ENCODE data around the gene NDUFB10. TPM values are rescaled to one million over a fixed set of nuclear protein-coding genes. Genes with fewer than 3 reads are reported as not detected.

Gene NDUFB10
- total and polyA plus RNA-seq, 9 donors, result 81.5 to 176 (median 106) TPM

DNA sequence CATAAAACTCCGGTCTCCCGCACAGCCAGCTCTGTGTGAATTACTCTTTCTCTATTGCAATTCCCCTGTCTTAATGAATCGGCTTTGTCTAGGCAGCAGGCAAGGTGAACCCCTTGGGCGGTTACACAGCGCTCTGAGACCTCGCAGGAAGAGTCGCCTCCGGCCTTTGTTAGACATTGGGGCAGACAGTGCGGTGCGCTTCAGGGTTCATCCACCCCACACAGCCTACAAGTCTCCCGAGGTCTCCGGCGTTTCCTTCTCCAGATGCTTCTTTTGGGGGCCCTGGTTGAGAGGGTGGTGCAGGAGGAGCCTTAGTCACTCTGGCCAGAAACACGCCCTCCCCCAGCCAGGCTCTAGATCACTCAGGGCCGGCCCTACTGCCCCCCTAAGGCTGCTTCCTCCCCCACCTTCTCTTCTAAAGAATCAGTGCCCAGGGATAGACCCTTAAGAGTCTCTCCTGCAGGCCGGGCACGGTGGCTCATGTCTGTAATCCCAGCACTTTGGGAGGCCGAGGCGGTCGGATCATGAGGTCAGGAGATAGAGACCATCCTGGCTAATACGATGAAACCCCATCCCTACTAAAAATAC, 14.6 kb upstream of the NDUFB10 start:
- intact Hi-C loops (cut with DNase I), result no loop called here
- TF ChIP-seq, protein P1, sequence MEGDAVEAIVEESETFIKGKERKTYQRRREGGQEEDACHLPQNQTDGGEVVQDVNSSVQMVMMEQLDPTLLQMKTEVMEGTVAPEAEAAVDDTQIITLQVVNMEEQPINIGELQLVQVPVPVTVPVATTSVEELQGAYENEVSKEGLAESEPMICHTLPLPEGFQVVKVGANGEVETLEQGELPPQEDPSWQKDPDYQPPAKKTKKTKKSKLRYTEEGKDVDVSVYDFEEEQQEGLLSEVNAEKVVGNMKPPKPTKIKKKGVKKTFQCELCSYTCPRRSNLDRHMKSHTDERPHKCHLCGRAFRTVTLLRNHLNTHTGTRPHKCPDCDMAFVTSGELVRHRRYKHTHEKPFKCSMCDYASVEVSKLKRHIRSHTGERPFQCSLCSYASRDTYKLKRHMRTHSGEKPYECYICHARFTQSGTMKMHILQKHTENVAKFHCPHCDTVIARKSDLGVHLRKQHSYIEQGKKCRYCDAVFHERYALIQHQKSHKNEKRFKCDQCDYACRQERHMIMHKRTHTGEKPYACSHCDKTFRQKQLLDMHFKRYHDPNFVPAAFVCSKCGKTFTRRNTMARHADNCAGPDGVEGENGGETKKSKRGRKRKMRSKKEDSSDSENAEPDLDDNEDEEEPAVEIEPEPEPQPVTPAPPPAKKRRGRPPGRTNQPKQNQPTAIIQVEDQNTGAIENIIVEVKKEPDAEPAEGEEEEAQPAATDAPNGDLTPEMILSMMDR (IDR thresholded peaks at IDR 0.05), result no peak
- TF ChIP-seq POLR2A (IDR thresholded peaks at IDR 0.05), result no peak
- TF ChIP-seq EP300 (IDR thresholded peaks at IDR 0.05), result no peak
- H3K4me1 ChIP-seq (ENCODE audit: insufficient read depth), result peaks cover 4% of the 10 kb centered on the region
- no peaks in the 10 kb centered on the region for H3K36me3 ChIP-seq
- WGBS, 3 donors, result 91 to 93% (median 92%) methylated on average over 21 of the region's 21 CpGs
- no peak overlapping the region for H3K4me3 ChIP-seq
- no peak overlapping the region for H3K27ac ChIP-seq
- no peaks in the 10 kb centered on the region for H3K9me3 ChIP-seq
- H3K27me3 ChIP-seq, result no peaks in the 10 kb centered on the region
- no peak for DNase-seq

DNA sequence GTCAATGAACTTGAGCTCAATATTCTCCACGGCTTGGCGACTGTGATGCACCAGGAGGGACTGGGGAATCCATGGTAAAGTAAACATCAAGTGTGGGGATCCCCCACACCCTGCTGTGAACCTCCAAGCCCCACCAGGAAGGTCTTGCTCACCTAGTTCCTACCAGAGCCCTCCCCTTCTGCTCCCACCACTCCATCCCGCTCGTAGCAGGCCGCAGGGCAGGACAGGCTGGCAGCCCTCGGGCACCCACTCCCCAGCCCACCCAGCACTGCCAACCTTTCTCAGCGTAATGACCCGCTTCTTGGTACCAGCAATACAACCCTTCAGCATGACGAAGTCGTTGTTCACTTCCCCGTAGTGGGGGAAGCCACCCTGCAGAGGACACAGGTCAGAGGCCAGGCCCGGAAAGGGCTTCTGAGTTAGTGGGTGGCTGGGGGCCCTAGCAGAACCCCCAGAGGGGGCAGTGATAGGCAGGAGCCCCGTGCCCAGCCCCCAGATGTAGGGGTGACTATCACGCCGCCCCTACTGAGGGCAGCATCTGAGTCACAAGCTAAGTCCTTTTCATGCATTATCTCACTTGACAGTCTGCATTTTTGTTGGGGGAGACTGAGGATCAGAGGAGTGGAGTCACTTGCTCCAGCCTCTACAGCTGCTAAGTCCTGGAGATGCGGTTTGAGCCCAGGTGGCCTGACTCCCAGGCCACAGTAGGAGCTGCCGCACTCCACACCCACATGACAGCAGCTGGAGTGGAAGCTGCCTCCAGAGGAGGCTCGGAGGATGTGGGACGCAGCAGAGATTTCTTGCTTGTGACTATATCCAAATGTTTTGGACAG, 13.6 kb upstream of the NDUFB10 start:
- no peaks in the 10 kb centered on the region for H3K9me3 ChIP-seq
- intact Hi-C loops (cut with DNase I), result no loop called here
- no peaks in the 10 kb centered on the region for H3K36me3 ChIP-seq
- no peak overlapping the region for H3K27ac ChIP-seq
- TF ChIP-seq EP300 (IDR thresholded peaks at IDR 0.05) (no peak), POLR2A (IDR thresholded peaks at IDR 0.05) (no peak)
- TF ChIP-seq, protein P1 (IDR thresholded peaks at IDR 0.05), result no peak
- 82 to 86% (median 85%) methylated on average over 19 of the region's 19 CpGs for WGBS, 3 donors
- no peaks in the 10 kb centered on the region for H3K27me3 ChIP-seq
- H3K4me3 ChIP-seq, result no peak overlapping the region
- no peak for DNase-seq
- peaks cover 4% of the 10 kb centered on the region for H3K4me1 ChIP-seq (ENCODE audit: insufficient read depth)

DNA sequence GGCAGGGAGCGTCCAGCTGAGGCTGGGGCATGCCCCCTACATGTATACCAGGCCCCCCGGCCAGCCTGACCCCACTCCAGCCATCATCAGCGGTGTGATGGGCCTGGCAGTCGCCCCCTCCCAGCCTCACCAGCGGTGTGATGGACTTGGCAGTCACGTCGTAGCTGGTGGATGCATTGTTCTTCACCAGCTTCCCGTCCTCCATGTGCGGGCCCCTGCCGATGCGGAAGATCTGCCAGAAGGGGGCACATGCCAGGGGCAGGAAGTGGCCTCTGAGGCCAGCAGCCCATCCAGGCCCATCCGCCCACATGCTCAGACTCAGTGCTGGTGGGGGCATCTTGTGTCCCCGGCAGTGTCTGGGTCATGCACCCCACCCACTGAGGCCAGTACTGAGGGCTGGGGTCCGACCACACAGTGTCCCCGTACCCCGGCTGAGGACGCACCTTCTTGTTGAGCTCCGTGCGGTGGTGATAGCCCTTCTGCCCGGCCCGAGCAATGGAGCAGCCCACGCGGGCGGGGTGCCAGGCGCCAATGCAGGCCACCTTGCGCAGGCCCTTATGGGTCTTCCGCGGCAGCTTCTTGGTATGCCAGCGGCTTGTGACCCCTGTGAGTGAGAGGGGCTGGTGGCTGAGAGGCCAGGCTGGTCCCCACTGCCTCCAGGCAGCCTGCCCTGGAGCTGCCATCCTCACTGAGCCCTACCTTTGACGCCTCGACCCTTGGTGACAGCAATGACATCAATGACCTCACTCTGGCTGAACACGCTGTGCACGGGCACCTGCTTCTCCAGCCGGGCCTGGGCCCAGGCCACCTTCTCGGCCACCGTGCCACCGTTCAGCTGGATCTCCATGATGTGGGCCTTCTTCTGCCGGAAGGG, 12.6 kb upstream of the NDUFB10 start:
- Histone ChIP-seq H3K36me3 (no peaks in the 10 kb centered on the region), H3K4me1 (ENCODE audit: insufficient read depth) (peaks cover 4% of the 10 kb centered on the region), H3K27me3 (no peaks in the 10 kb centered on the region), H3K4me3 (no peak overlapping the region), H3K9me3 (no peaks in the 10 kb centered on the region), H3K27ac (no peak overlapping the region)
- intact Hi-C loops (cut with DNase I), result no loop called here
- DNase-seq, result no peak
- no peak for TF ChIP-seq EP300 (IDR thresholded peaks at IDR 0.05)
- TF ChIP-seq, protein P1 (IDR thresholded peaks at IDR 0.05), result no peak
- TF ChIP-seq POLR2A (IDR thresholded peaks at IDR 0.05), result no peak
- 84 to 88% (median 84%) methylated on average over 34 to 38 of the region's 38 CpGs for WGBS, 3 donors

DNA sequence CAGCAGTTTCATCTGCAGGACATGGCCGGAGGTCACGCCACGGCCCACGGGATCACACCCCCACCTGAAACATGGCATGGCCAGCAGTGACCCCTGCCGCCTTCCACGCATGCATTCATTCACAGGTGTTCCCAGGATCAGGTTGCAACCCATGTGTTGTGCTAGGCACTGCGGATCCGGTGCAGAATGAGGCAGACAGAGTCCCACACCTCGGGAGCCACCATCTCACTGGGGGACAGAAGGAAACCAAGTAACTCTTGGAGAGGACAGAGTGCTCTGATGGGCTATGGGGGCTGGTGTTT, 12.0 kb upstream of the NDUFB10 start:
- TF ChIP-seq EP300 (IDR thresholded peaks at IDR 0.05) (no peak), POLR2A (IDR thresholded peaks at IDR 0.05) (no peak)
- TF ChIP-seq, protein P1 (IDR thresholded peaks at IDR 0.05), result no peak
- intact Hi-C loops (cut with DNase I), result no loop called here
- no peak for DNase-seq
- Histone ChIP-seq H3K4me1 (ENCODE audit: insufficient read depth) (peaks cover 2% of the 10 kb centered on the region), H3K9me3 (no peaks in the 10 kb centered on the region), H3K4me3 (no peak overlapping the region), H3K27me3 (no peaks in the 10 kb centered on the region), H3K36me3 (no peaks in the 10 kb centered on the region), H3K27ac (no peak overlapping the region)
- WGBS, 3 donors, result 79 to 90% (median 86%) methylated on average over 9 of the region's 9 CpGs

Data from ovary (tissue), 9 donors.